ENCODE measurements around the gene RBM28. TPM values are rescaled to one million over a fixed set of nuclear protein-coding genes. Genes with fewer than 3 reads are reported as not detected.

The RBM28 gene
- total and polyA plus RNA-seq, 10 of the 15 experiments (the other 5 are each of a cell fraction or from before 2014, with no cell fraction given), result 14.3 to 50.4 (median 32.8) TPM

Small RNA genes lying within 50 kb of the gene (small RNA-seq; reads per million reads assigned to genes)
- not detected for gene RNU7-27P

Other genes with a start within 250 kb of the RBM28 start
- gene LEP, start 102.6 kb downstream of the RBM28 start, total RNA-seq (2014; rRNA removed), result not detected in 2 replicates
- not detected in 2 replicates for gene LEP, start 102.6 kb downstream of the RBM28 start, total RNA-seq (2014; rRNA removed; fragmentation: Illumina TruSeq; extraction: Trizol)
- not detected in 2 replicates for gene LEP, start 102.6 kb downstream of the RBM28 start, total RNA-seq (2021)
- gene LEP, start 102.6 kb downstream of the RBM28 start, polyA plus RNA-seq (2011; rRNA removed), result not detected in 2 replicates
- not detected in 2 replicates for gene LEP, start 102.6 kb downstream of the RBM28 start, polyA plus RNA-seq (2014; fragmentation: Illumina TruSeq; extraction: Trizol)
- not detected for gene LEP, start 102.6 kb downstream of the RBM28 start, polyA plus RNA-seq (2014; fragmentation: Nextera tagmentation; extraction: Ambion mirVana)
- not detected in 2 replicates for gene LEP, start 102.6 kb downstream of the RBM28 start, polyA plus RNA-seq (2014; rRNA removed)
- not detected for gene LEP, start 102.6 kb downstream of the RBM28 start, polyA plus RNA-seq (2016; fragmentation: Nextera tagmentation; extraction: Ambion mirVana)
- not detected in 2 replicates for gene PRRT4, start 17.8 kb upstream of the RBM28 start, total RNA-seq (2014; rRNA removed)
- gene PRRT4, start 17.8 kb upstream of the RBM28 start, total RNA-seq (2014; rRNA removed; fragmentation: Illumina TruSeq; extraction: Trizol), result not detected in 2 replicates
- not detected in 2 replicates for gene PRRT4, start 17.8 kb upstream of the RBM28 start, total RNA-seq (2021)
- not detected in 2 replicates for gene PRRT4, start 17.8 kb upstream of the RBM28 start, polyA plus RNA-seq (2011; rRNA removed)
- gene PRRT4, start 17.8 kb upstream of the RBM28 start, polyA plus RNA-seq (2014; fragmentation: Illumina TruSeq; extraction: Trizol), result not detected in 2 replicates
- not detected for gene PRRT4, start 17.8 kb upstream of the RBM28 start, polyA plus RNA-seq (2014; fragmentation: Nextera tagmentation; extraction: Ambion mirVana)
- gene PRRT4, start 17.8 kb upstream of the RBM28 start, polyA plus RNA-seq (2014; rRNA removed), result not detected in 2 replicates
- gene PRRT4, start 17.8 kb upstream of the RBM28 start, polyA plus RNA-seq (2016; fragmentation: Nextera tagmentation; extraction: Ambion mirVana), result not detected
- gene IMPDH1, start 66.1 kb upstream of the RBM28 start, total RNA-seq (2014; rRNA removed), result 48.4 and 51.7 TPM in 2 replicates
- 27.7 and 31.4 TPM in 2 replicates for gene IMPDH1, start 66.1 kb upstream of the RBM28 start, total RNA-seq (2014; rRNA removed; fragmentation: Illumina TruSeq; extraction: Trizol)
- gene IMPDH1, start 66.1 kb upstream of the RBM28 start, total RNA-seq (2021), result 56.0 and 61.3 TPM in 2 replicates
- 18.5 and 34.8 TPM in 2 replicates for gene IMPDH1, start 66.1 kb upstream of the RBM28 start, polyA plus RNA-seq (2011; rRNA removed)
- 10.5 and 24.0 TPM in 2 replicates for gene IMPDH1, start 66.1 kb upstream of the RBM28 start, polyA plus RNA-seq (2014; fragmentation: Illumina TruSeq; extraction: Trizol)
- 1 to 10 TPM in 1 of 2 experiments, under 1 TPM in 1; 0.50 to 1.5 TPM for gene IMPDH1, start 66.1 kb upstream of the RBM28 start, polyA plus RNA-seq (2014; fragmentation: Nextera tagmentation; extraction: Ambion mirVana)
- gene IMPDH1, start 66.1 kb upstream of the RBM28 start, polyA plus RNA-seq (2014; rRNA removed), result 50.8 and 55.9 TPM in 2 replicates
- 10 to 100 TPM; 48.7 to 58.3 TPM for gene IMPDH1, start 66.1 kb upstream of the RBM28 start, polyA plus RNA-seq (2016; fragmentation: Nextera tagmentation; extraction: Ambion mirVana)
- gene HILPDA, start 112.0 kb upstream of the RBM28 start, total RNA-seq (2014; rRNA removed), result 15.1 and 16.4 TPM in 2 replicates
- 19.6 and 21.2 TPM in 2 replicates for gene HILPDA, start 112.0 kb upstream of the RBM28 start, total RNA-seq (2014; rRNA removed; fragmentation: Illumina TruSeq; extraction: Trizol)
- gene HILPDA, start 112.0 kb upstream of the RBM28 start, total RNA-seq (2021), result 12.0 and 14.1 TPM in 2 replicates
- gene HILPDA, start 112.0 kb upstream of the RBM28 start, polyA plus RNA-seq (2011; rRNA removed), result 198 and 232 TPM in 2 replicates
- 22.1 and 24.2 TPM in 2 replicates for gene HILPDA, start 112.0 kb upstream of the RBM28 start, polyA plus RNA-seq (2014; fragmentation: Illumina TruSeq; extraction: Trizol)
- 10 to 100 TPM; 37.4 to 44.0 TPM for gene HILPDA, start 112.0 kb upstream of the RBM28 start, polyA plus RNA-seq (2014; fragmentation: Nextera tagmentation; extraction: Ambion mirVana)
- 26.1 and 29.6 TPM in 2 replicates for gene HILPDA, start 112.0 kb upstream of the RBM28 start, polyA plus RNA-seq (2014; rRNA removed)
- gene HILPDA, start 112.0 kb upstream of the RBM28 start, polyA plus RNA-seq (2016; fragmentation: Nextera tagmentation; extraction: Ambion mirVana), result 10 to 100 TPM; 24.5 to 28.4 TPM
- 26.8 and 29.4 TPM in 2 replicates for gene METTL2B, start 132.8 kb upstream of the RBM28 start, total RNA-seq (2014; rRNA removed)
- 35.3 and 36.9 TPM in 2 replicates for gene METTL2B, start 132.8 kb upstream of the RBM28 start, total RNA-seq (2014; rRNA removed; fragmentation: Illumina TruSeq; extraction: Trizol)
- 27.7 and 28.1 TPM in 2 replicates for gene METTL2B, start 132.8 kb upstream of the RBM28 start, total RNA-seq (2021)
- 36.4 and 37.8 TPM in 2 replicates for gene METTL2B, start 132.8 kb upstream of the RBM28 start, polyA plus RNA-seq (2011; rRNA removed)
- 36.6 and 51.7 TPM in 2 replicates for gene METTL2B, start 132.8 kb upstream of the RBM28 start, polyA plus RNA-seq (2014; fragmentation: Illumina TruSeq; extraction: Trizol)
- gene METTL2B, start 132.8 kb upstream of the RBM28 start, polyA plus RNA-seq (2014; fragmentation: Nextera tagmentation; extraction: Ambion mirVana), result 10 to 100 TPM; 40.5 to 48.4 TPM
- gene METTL2B, start 132.8 kb upstream of the RBM28 start, polyA plus RNA-seq (2014; rRNA removed), result 18.9 and 20.7 TPM in 2 replicates
- gene METTL2B, start 132.8 kb upstream of the RBM28 start, polyA plus RNA-seq (2016; fragmentation: Nextera tagmentation; extraction: Ambion mirVana), result 10 to 100 TPM; 43.4 to 43.5 TPM